HG03039 (cell line): ENCODE results near the gene AKR7A2.
A peak's percentile ranks its signal among the peaks of the same experiment; 100 is the strongest.

Experiments used
- ATAC-seq: cut with Tn5 transposase; IDR thresholded peaks from one replicate; pipeline ENCODE4 v1.9.1; 2021; ENCODE audit warnings: mild to moderate bottlenecking, moderate library complexity; ENCODE audit not compliant: unreplicated experiment

Gene AKR7A2

GRCh38 chr1:19326748-19327065 lies 14.8 kb upstream of the AKR7A2 start:
- no peak for ATAC-seq

- no peak for ATAC-seq
Observed at GRCh38 chr1:19325958-19326747, 14.2 kb upstream of the AKR7A2 start.

GRCh38 chr1:19325368-19325957 lies 13.5 kb upstream of the AKR7A2 start:
- no peak for ATAC-seq

- no peak for ATAC-seq
Observed at GRCh38 chr1:19324665-19324990, 12.7 kb upstream of the AKR7A2 start.

GRCh38 chr1:19323987-19324664 lies 12.2 kb upstream of the AKR7A2 start:
- ATAC-seq = no peak

GRCh38 chr1:19322481-19322880 lies 10.5 kb upstream of the AKR7A2 start:
- ATAC-seq = no peak

- no peak for ATAC-seq
Observed at GRCh38 chr1:19321071-19321470, 9.1 kb upstream of the AKR7A2 start.

- no peak for ATAC-seq
Observed at GRCh38 chr1:19319196-19319595, 7.3 kb upstream of the AKR7A2 start.

- ATAC-seq = no peak
Observed at GRCh38 chr1:19317126-19317910, 5.4 kb upstream of the AKR7A2 start.

- ATAC-seq = no peak
Observed at GRCh38 chr1:19315378-19316198, 3.6 kb upstream of the AKR7A2 start.

- ATAC-seq = no peak
Observed at GRCh38 chr1:19313961-19314882, 2.3 kb upstream of the AKR7A2 start.

- ATAC-seq = no peak
Observed at GRCh38 chr1:19313636-19313959, 1.7 kb upstream of the AKR7A2 start.

- ATAC-seq = peak; percentile 11
Observed at GRCh38 chr1:19312782-19313635, 1.1 kb upstream of the AKR7A2 start.

GRCh38 chr1:19311503-19311930 lies 427 bp downstream of the AKR7A2 start:
- peak; percentile 1 for ATAC-seq

GRCh38 chr1:19310720-19311502 lies 1.0 kb downstream of the AKR7A2 start:
- no peak for ATAC-seq

- ATAC-seq = no peak
Observed at GRCh38 chr1:19310061-19310460, 1.9 kb downstream of the AKR7A2 start.

- ATAC-seq = no peak
Observed at GRCh38 chr1:19309123-19309813, 2.7 kb downstream of the AKR7A2 start.
